Pancreas (tissue), 10 donors: Measurements from ENCODE around the gene HIRA. TPM values are rescaled to one million over a fixed set of nuclear protein-coding genes. Genes with fewer than 3 reads are reported as not detected.
"Not testable (repeated sequence)": the region's sequence is repeated elsewhere in the genome, so short reads cannot be mapped to it uniquely, and the experiment has no call there.

Experiments used
- ATAC-seq, 4 donors: fragments of 200-7000 bp; cut with Tn5 transposase; one replicate each; pipeline versions ENCODE4 v1.8.0 to v1.9.1; 2020; ENCODE audit warnings: mild to moderate bottlenecking in 4 of 4, moderate library complexity in 4 of 4
- DNase-seq, 6 donors: peaks; one replicate each; pipeline ENCODE4 v3.0.0-alpha.2; 2020
- FAIRE-seq: peaks from 2 replicates; lab custom pipeline; 2012; peaks lifted over from hg19 to GRCh38; lab: Jason Lieb, UNC
- H3K27ac ChIP-seq, 4 donors: fragments of 200-600 bp; sonication (generic); 1 replicate in 3 of 4; 2 replicates in 1 of 4; pipeline versions ENCODE4 v1.5.0 to v1.8.0; 2020
- H3K27me3 ChIP-seq, 4 donors: fragments of 200-600 bp; one replicate each; pipeline ENCODE4 v1.8.0; 2021
- H3K36me3 ChIP-seq, 3 donors: fragments of 200-600 bp; sonication (generic) in 1 of 3; one replicate each; pipeline versions ENCODE4 v1.5.0 to v1.8.0; 2020 to 2021
- H3K4me1 ChIP-seq, 3 donors: fragments of 200-600 bp; one replicate each; pipeline ENCODE4 v1.8.0; 2021
- H3K4me3 ChIP-seq, 4 donors: fragments of 200-600 bp; sonication (generic) in 2 of 4; one replicate each; pipeline versions ENCODE4 v1.5.0 to v1.8.0; 2020 to 2021
- H3K9me3 ChIP-seq, 4 donors: fragments of 200-600 bp; one replicate each; pipeline ENCODE4 v1.8.0; 2021
- WGBS, 2 donors: extraction: QIAGEN DNeasy Blood & Tissue Kit; methylation state at CpG; one replicate each; pipeline ENCODE4 v1.1.7; 2013; 5-methylcytosine and 5-hydroxymethylcytosine counted together
- intact Hi-C, 3 donors: fragments of 100-400 bp; cut with DNase I; formaldehyde crosslinking; loops; one replicate each; pipeline versions ENCODE4 v1.11.1 to v1.14.2; 2022
- polyA plus RNA-seq, 2 donors: library from polyadenylated mRNA; stranded (reverse); fragments of 200-250 nt; gene quantifications; one replicate each; pipeline ENCODE4 v1.2.3, GENCODE V29; 2013
- total RNA-seq, 6 donors: library from RNA; stranded (reverse); fragmentation: NEBNext Ultra II Directional in 4 of 6; extraction: Animal tissue kit (Norgen Biotek cat#: 25700) in 4 of 6; gene quantifications; one replicate each; pipeline versions ENCODE4 v1.2.1 to v1.2.4, GENCODE V29; 2021 to 2023
- TF ChIP-seq, protein P1 (sequence below), 4 donors: fragments of 200-600 bp; sonication (generic) in 3 of 4; IDR thresholded peaks; one replicate each; pipeline versions ENCODE4 v1.5.0 to v1.8.0; 2021; ENCODE audit warnings: antibody characterized with exemption in 4 of 4
- donor health status: healthy with polysubstance abuse.
- donor health status: DM: no; HTN: no; CAD: no; lungs with moderate emphysema.
- donor health status: DM: no; HTN: no; CAD: no.
- donor health status: control.
- donor health status: control.
- donor health status: Bipolar disorder and iron deficiency.
- donor health status: DM: yes; HTN: yes; CAD: no.
- donor health status: DM: no; HTN: no; CAD: no.
- donor health status: DM: no; HTN: no; CAD: no.
- donor health status: DM: yes; HTN: yes; CAD: no.

HIRA gene
- total and polyA plus RNA-seq, 8 donors = 6.1 to 14.6 (median 9.5) TPM

- H3K9me3 ChIP-seq = no peaks in the 10 kb centered on the region
- H3K36me3 ChIP-seq = peaks cover 0 to 11% (median 5%) of the 10 kb centered on the region in 3 donors
- FAIRE-seq = no peak
- H3K27ac ChIP-seq = no peak overlapping the region
- H3K27me3 ChIP-seq = no peaks in the 10 kb centered on the region
- no peak for DNase-seq
- H3K4me1 ChIP-seq = peaks cover 8 to 17% (median 17%) of the 10 kb centered on the region in 3 donors
- no peak for ATAC-seq
- intact Hi-C loops = no loop called here
- WGBS, 2 donors = 65 to 68% methylated on average over 7 of the region's 7 CpGs
- TF ChIP-seq, protein P1, sequence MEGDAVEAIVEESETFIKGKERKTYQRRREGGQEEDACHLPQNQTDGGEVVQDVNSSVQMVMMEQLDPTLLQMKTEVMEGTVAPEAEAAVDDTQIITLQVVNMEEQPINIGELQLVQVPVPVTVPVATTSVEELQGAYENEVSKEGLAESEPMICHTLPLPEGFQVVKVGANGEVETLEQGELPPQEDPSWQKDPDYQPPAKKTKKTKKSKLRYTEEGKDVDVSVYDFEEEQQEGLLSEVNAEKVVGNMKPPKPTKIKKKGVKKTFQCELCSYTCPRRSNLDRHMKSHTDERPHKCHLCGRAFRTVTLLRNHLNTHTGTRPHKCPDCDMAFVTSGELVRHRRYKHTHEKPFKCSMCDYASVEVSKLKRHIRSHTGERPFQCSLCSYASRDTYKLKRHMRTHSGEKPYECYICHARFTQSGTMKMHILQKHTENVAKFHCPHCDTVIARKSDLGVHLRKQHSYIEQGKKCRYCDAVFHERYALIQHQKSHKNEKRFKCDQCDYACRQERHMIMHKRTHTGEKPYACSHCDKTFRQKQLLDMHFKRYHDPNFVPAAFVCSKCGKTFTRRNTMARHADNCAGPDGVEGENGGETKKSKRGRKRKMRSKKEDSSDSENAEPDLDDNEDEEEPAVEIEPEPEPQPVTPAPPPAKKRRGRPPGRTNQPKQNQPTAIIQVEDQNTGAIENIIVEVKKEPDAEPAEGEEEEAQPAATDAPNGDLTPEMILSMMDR (IDR thresholded peaks at IDR 0.05) = no peak
- H3K4me3 ChIP-seq = no peak overlapping the region
These were observed 12.1 kb upstream of the HIRA start for GRCh38 chr22:19443544-19444211.

DNA sequence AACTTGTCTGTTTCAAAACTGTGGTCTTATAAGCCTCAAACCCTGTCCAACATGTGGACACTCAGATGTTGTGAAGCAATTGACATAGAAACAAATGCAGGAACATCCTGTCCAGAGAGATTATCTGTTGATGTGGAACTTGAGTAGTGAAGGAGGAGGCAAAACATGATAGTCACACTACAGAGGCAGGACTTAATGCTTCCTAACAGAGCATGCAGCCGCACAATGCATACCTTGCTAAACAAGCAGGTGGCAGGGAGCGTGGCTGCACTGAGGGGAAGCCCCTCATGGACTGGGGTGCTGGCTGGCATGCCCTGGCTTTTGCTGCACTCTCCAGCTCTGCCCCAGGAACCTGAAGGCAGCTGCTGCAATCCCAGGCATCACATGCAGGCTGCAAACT lies 10.6 kb upstream of the HIRA start:
- Histone ChIP-seq H3K36me3 (peaks cover 0 to 11% (median 5%) of the 10 kb centered on the region in 3 donors), H3K9me3 (no peaks in the 10 kb centered on the region), H3K4me1 (peaks cover 8 to 17% (median 16%) of the 10 kb centered on the region in 3 donors), H3K4me3 (no peak overlapping the region), H3K27me3 (no peaks in the 10 kb centered on the region), H3K27ac (no peak overlapping the region)
- intact Hi-C loops = no loop called here
- ATAC-seq (no peak), DNase-seq (no peak), FAIRE-seq (no peak)
- TF ChIP-seq, protein P1 (IDR thresholded peaks at IDR 0.05) = no peak
- WGBS, 2 donors = 90 to 93% methylated on average over 2 of the region's 2 CpGs

DNA sequence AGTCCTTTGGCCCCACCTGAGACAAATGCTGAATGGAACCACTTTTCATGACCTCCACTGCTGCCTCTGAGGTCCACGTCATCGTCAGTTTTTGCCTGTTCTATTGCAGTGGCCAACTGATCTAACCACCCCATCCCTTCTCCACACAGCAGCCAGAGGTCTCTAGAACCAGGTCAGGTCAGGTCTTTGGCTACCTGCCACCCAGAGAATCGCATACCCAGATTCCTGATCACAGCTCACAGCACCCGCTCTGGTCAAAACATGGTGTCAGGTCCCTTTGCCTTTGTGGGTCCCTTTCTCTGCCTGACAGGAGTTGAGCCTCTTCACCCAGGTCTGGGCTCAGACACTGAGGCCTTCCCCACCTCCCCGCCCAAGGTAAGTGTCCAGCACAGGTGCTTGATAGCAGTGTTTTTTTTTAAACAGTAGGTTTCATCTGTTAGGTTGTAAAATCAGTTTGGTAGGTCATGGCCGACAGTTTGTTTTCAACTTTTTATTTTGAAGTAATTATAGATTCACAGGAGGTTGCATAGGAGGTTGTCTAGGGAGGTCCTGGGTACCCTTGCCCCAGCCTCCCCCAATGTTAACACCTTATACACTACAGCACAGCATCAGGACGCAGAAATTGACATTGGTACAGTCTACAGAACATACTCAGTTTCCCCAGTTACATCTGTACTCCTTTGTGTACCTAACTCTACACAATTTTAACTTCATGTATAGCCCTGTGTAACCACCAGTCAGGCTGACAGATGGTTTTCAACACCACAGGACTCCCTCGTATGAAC lies 9.1 kb upstream of the HIRA start:
- TF ChIP-seq, protein P1 (IDR thresholded peaks at IDR 0.05) = no peak
- peaks cover 6 to 8% (median 7%) of the 10 kb centered on the region in 3 donors for H3K4me1 ChIP-seq
- 74 to 75% methylated on average over 8 of the region's 8 CpGs for WGBS, 2 donors

GRCh38 chr22:19438298-19438697 lies 6.8 kb upstream of the HIRA start:
- DNase-seq = no peak
- no peak for FAIRE-seq
- no peak for ATAC-seq
- H3K27ac ChIP-seq = no peak overlapping the region
- H3K4me1 ChIP-seq = peaks cover 0 to 3% (median 1%) of the 10 kb centered on the region in 3 donors
- intact Hi-C loops = no loop called here
- TF ChIP-seq, protein P1 (IDR thresholded peaks at IDR 0.05) = no peak
- no peak overlapping the region for H3K4me3 ChIP-seq
- H3K27me3 ChIP-seq = no peaks in the 10 kb centered on the region
- H3K9me3 ChIP-seq = no peaks in the 10 kb centered on the region
- 83 to 93% methylated on average over 7 of the region's 7 CpGs for WGBS, 2 donors
- H3K36me3 ChIP-seq = peaks cover 0 to 23% (median 5%) of the 10 kb centered on the region in 3 donors

More for the DNA sequence above, 9.1 kb upstream of the HIRA start:
- intact Hi-C loops = no loop called here
- peaks cover 0 to 17% (median 9%) of the 10 kb centered on the region in 3 donors for H3K36me3 ChIP-seq
- no peak overlapping the region for H3K27ac ChIP-seq
- H3K9me3 ChIP-seq = no peaks in the 10 kb centered on the region
- DNase-seq (no peak), FAIRE-seq (no peak), ATAC-seq (peak in 1 of 4 donors; percentile 29)
- no peak overlapping the region for H3K4me3 ChIP-seq
- no peaks in the 10 kb centered on the region for H3K27me3 ChIP-seq

- H3K4me1 ChIP-seq, ATAC-seq, H3K27ac ChIP-seq, DNase-seq, H3K27me3 ChIP-seq, H3K9me3 ChIP-seq, intact Hi-C loops, H3K4me3 ChIP-seq, FAIRE-seq: not testable (repeated sequence)
- WGBS, 2 donors = 93 to 95% methylated on average over 9 of the region's 9 CpGs
- peaks cover 0 to 23% (median 5%) of the 10 kb centered on the region in 3 donors for H3K36me3 ChIP-seq
These were observed 5.1 kb upstream of the HIRA start for GRCh38 chr22:19436444-19437161.
